GM21528 (cell line): ENCODE data around the gene MYL11.
A peak's percentile ranks its signal among the peaks of the same experiment; 100 is the strongest.
"Not testable (repeated sequence)": the region's sequence is repeated elsewhere in the genome, so short reads cannot be mapped to it uniquely, and the experiment has no call there.

Experiments used
- ATAC-seq: cut with Tn5 transposase; IDR thresholded peaks from one replicate; pipeline ENCODE4 v1.9.1; 2021; ENCODE audit warnings: mild to moderate bottlenecking, moderate library complexity; ENCODE audit not compliant: unreplicated experiment, low FRiP score

MYL11 gene

DNA sequence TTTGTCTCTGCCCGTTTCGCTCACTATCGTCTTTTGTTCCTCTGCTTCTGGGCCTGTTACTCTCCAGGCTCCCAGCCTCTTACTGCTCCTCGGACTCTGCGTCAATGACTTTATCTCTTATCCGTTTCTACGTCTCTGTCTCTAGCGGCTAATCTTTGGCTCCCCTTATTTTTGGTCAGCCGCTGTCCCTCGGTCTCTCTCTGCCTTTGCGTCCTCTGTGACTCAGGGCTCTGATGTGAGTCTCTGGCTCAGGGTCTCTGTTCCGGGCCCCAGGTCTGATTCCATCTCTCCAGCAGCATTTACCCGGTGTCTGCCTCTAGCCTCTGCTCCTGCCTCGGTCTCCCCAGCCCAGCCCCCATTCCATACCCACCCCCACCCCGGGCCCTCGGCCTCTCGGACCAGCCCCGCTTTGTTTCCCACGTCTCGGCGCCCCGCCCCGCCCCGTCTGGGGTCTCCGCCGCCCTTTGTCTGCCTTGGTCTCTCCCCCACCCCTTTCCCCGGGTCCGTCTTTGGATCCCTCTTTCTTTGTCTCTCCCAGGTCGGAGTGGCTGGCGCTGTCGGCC lies 20.1 kb downstream of the MYL11 start:
- no peak for ATAC-seq

- peak; percentile 57 for ATAC-seq
Measured at GRCh38 chr16:30395155-30395991, 20.8 kb downstream of the MYL11 start, which contains the start of gene ZNF48. ZNF48 (plus strand) TSS chr16:30395420; CDS start chr16:30395795, 375 bp downstream.

- no peak for ATAC-seq
Measured at GRCh38 chr16:30395992-30396585, 21.5 kb downstream of the MYL11 start.

DNA sequence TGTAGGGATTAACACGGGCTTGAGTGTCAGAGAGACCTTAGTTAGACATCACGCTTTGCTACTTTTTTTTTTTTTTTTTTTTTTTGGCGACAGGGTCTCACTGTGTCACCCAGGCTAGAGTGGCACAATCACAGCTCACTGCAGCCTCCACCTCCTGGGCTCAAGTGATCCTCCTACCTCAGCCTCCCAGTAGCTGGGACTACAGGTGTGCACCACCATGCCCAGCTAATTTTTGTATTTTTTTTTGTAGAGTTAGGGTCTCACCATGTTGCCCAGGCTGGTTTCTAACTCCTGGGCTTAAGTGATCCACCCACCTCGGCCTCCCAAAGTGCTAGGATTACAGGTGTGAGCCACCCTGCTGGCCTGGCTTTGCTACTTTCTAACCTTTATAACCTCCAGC lies 22.0 kb downstream of the MYL11 start:
- not testable (repeated sequence) for ATAC-seq

DNA sequence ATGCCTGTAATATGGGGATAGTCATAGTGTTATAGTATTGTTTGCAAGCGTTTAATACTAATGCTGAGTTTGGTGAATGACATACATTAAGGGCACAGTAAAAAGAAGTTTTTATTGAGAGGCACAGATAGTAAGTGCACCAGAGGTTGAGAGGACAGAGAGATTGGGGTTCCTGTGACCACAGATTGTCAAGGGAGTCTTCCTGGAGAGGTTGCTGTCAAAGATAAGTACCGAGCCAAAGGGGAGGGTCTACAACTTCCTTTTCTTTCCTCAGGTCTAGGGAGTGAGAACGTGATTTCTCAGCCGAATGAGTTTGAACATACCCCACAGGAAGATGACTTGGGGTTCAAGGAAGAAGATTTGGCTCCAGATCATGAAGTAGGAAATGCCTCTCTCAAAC lies 22.5 kb downstream of the MYL11 start:
- no peak for ATAC-seq

DNA sequence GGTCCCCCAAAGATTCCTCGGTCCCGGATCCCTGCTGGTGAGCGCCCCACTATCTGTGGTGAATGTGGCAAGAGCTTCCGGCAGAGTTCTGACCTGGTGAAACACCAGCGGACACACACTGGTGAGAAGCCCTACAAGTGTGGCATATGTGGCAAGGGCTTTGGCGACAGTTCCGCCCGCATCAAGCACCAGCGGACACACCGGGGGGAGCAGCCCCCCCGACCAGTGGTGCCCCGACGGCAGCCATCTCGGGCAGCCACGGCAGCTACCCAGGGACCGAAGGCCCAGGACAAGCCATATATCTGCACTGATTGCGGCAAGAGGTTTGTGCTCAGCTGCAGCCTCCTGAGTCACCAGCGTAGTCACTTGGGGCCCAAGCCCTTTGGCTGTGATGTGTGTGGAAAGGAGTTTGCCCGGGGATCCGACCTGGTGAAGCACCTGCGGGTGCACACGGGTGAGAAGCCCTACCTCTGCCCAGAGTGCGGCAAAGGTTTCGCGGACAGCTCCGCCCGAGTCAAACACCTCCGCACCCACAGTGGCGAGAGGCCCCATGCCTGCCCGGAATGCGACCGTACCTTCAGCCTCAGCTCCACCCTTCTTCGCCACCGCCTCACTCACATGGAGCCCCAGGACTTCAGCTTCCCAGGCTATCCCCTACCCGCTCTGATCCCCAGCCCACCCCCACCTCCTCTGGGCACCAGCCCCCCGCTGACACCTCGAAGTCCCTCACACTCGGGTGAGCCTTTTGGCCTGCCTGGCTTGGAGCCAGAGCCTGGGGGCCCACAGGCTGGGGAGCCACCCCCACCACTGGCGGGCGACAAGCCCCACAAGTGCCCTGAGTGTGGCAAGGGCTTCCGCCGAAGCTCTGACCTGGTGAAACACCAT lies 23.4 kb downstream of the MYL11 start:
- no peak for ATAC-seq

- no peak for ATAC-seq
Measured at GRCh38 chr16:30398661-30399434, 24.2 kb downstream of the MYL11 start.

GRCh38 chr16:30399435-30400186 lies 25.0 kb downstream of the MYL11 start:
- no peak for ATAC-seq

DNA sequence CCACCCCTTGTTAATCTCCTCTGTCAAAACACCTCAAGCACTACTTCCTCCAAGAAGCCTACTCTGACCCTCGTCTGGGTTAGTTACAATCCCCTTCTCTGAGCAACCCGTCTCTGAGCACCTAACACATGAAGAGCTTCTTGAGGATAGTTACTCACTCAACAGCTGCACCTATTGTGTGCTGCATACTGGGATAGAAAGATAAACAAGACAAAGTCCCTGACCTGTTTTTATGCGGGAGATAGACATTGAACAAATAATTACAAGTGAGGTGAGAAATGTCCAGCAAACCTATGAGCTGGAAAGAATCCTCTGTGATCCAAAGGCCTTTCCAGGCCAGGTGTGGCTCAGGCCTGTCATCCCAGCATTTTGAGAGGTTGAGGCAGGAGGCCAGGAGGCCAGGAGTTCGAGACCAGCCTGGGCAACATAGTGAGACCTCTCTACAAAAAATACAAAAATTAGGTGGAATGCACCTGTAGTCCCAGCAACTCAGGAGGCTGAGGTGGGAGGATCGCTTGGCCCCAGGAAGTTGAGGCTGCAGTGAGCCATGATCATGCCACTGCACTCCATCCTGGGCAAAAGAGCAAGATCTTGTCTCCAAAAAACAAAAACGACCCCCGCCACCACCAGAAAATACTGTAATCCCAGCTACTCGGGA lies 27.3 kb downstream of the MYL11 start:
- ATAC-seq, result no peak

GRCh38 chr16:30406795-30407101 lies 32.1 kb downstream of the MYL11 start:
- ATAC-seq, result peak; percentile 20

DNA sequence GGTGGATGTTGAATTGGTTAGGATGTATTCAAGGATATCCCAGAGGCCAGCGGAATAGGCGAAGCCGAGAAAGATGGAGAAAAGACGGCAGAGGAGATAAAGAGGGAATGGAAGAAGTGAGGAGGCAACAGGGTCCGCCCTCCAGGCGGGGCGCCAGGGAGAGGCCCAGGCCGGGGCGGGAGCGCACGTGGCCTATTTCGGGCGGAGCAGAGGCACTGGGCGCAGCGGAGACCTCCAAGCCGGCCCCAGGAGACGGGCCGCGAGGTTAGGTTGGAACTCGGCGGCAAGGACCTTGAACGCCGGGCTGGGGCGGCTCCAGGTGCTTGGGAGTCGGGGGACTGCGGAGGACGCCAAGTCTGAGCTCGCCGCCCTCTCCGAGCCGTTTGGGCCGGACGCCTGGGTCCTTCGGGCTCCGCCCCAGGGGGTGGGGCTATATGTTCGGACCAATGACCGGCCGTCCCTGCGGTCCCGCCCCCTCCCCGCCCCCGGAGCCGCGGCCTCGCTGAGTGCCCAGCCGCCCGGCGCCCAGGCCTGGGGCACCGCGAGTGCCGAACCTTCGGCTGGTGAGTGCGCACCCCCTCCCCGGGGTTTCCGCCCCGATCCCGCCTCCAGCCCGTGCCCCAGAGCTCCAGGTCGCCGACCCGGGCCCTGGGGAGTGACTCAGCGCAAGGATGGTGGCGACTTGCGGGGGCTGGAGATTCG lies 32.7 kb downstream of the MYL11 start, which contains the start of gene ZNF771:
TSS of gene ZNF771 (plus strand) at position 505 of the 702 bp plus-strand sequence. CDS start 448 bp downstream, outside the sequence.
- peak; percentile 69 for ATAC-seq

- ATAC-seq, result no peak
Measured at GRCh38 chr16:30407804-30408534, 33.4 kb downstream of the MYL11 start.

GRCh38 chr16:30409125-30410060 lies 34.8 kb downstream of the MYL11 start:
- ATAC-seq, result no peak

- no peak for ATAC-seq
Measured at GRCh38 chr16:30413112-30413806, 38.7 kb downstream of the MYL11 start.

GRCh38 chr16:30414159-30414558 lies 39.6 kb downstream of the MYL11 start:
- no peak for ATAC-seq
